Lung (tissue), 12 donors: Measurements from ENCODE around the gene RTTN. TPM values are rescaled to one million over a fixed set of nuclear protein-coding genes. Genes with fewer than 3 reads are reported as not detected.

Experiments used
- ATAC-seq: fragments of 200-7000 bp; cut with Tn5 transposase; one replicate; pipeline ENCODE4 v1.9.1; 2020; ENCODE audit warnings: moderate number of reproducible peaks; ENCODE audit not compliant: insufficient read depth, low FRiP score
- DNase-seq, 3 donors: peaks; one replicate each; pipeline ENCODE4 v3.0.0-alpha.2; 2013 to 2017
- H3K27ac ChIP-seq, 2 donors: one replicate each; pipeline ENCODE4 v1.5.1; 2013; ENCODE audit warnings: mild to moderate bottlenecking in 2 of 2, moderate library complexity in 2 of 2, control low read depth in 1 of 2, inconsistent platforms in 1 of 2, low read depth in 1 of 2, low read length in 1 of 2
- H3K27me3 ChIP-seq, 3 donors: one replicate each; pipeline ENCODE4 v1.5.1; 2013; ENCODE audit warnings: low read length in 2 of 3; ENCODE audit not compliant: control insufficient read depth in 3 of 3, insufficient read depth in 3 of 3
- H3K36me3 ChIP-seq, 4 donors: one replicate each; pipeline ENCODE4 v1.5.1; 2013; ENCODE audit warnings: low read length in 4 of 4, mild to moderate bottlenecking in 1 of 4, moderate library complexity in 1 of 4; ENCODE audit not compliant: control insufficient read depth in 4 of 4, insufficient read depth in 4 of 4
- H3K4me1 ChIP-seq, 5 donors: one replicate each; pipeline ENCODE4 v1.5.1; 2013; ENCODE audit warnings: low read length in 5 of 5, mild to moderate bottlenecking in 2 of 5, moderate library complexity in 1 of 5; ENCODE audit not compliant: control insufficient read depth in 5 of 5, insufficient read depth in 5 of 5
- H3K4me3 ChIP-seq: one replicate; pipeline ENCODE4 v1.5.1; 2013; ENCODE audit warnings: mild to moderate bottlenecking, control low read depth, moderate library complexity
- H3K9ac ChIP-seq, 2 donors: one replicate each; pipeline ENCODE4 v1.5.1; 2013; ENCODE audit warnings: low read length in 2 of 2, control low read depth in 1 of 2; ENCODE audit not compliant: insufficient read depth in 1 of 2
- H3K9me3 ChIP-seq, 4 donors: one replicate each; pipeline ENCODE4 v1.5.1; 2013; ENCODE audit warnings: low read length in 3 of 4, mild to moderate bottlenecking in 1 of 4, moderate library complexity in 1 of 4; ENCODE audit not compliant: control insufficient read depth in 4 of 4, insufficient read depth in 3 of 4
- WGBS, 2 donors: extraction: QIAGEN DNeasy Blood & Tissue Kit; methylation state at CpG; one replicate each; pipeline ENCODE4 v1.1.7; 2013; 5-methylcytosine and 5-hydroxymethylcytosine counted together
- polyA plus RNA-seq, 2 donors: library from polyadenylated mRNA; stranded (reverse); fragments of 200-250 nt; gene quantifications; one replicate each; pipeline ENCODE4 v1.2.1, GENCODE V29; 2013
- total RNA-seq, 2 donors: library from RNA; depleted of rRNA in 1 of 2; stranded (reverse); fragments of >200 nt in 1 of 2; gene quantifications; one replicate each; pipeline ENCODE4 v1.2.1, GENCODE V29; 2014 to 2021
- TF ChIP-seq, protein P1 (sequence below): IDR thresholded peaks from 2 replicates; pipeline ENCODE4 v1.5.1; 2012; ENCODE audit warnings: mild to moderate bottlenecking; ENCODE audit errors: control extremely low read depth, extremely low read depth
- donor health status: control.
- donor health status: control.
- donor health status: Bipolar disorder and iron deficiency.
- donor health status: healthy.
- donor health status: DM: yes; HTN: yes; CAD: no.

RTTN gene
- total and polyA plus RNA-seq, 4 donors: 2.1 to 50.8 (median 9.2) TPM

DNA sequence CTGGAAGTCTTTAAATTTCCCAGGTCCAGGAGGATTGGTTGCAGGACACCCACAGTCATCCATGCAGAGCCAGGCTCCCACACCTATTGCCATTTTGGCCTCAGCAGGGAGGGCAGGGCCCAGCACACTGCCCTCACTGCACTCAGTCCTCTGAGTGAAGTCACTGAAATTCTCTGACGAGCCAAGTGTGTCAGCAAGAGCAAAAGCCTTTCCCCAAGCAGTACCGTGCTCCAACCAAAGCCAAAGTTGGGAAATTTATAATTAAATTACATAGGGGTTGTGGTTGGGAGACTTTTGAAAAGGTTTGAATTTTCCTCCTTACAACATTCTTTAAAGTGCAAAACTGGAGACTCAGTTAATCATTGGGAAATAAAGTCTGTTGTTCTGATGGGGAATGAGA, 159.3 kb downstream of the RTTN start:
- H3K36me3 ChIP-seq: peaks cover 0 to 8% (median 2%) of the 10 kb centered on the region in 4 donors
- WGBS, 2 donors: 89 to 94% methylated on average over 2 of the region's 2 CpGs
- H3K27ac ChIP-seq: peak overlapping the region; percentile 40 to 59
- no peak overlapping the region for H3K4me3 ChIP-seq
- peaks cover 0 to 6% (median 0%) of the 10 kb centered on the region in 5 donors for H3K4me1 ChIP-seq
- no peaks in the 10 kb centered on the region for H3K9me3 ChIP-seq
- peak in 1 of 3 donors; percentile 8 for DNase-seq
- H3K27me3 ChIP-seq: no peaks in the 10 kb centered on the region
- no peak overlapping the region for H3K9ac ChIP-seq
- TF ChIP-seq, protein P1, sequence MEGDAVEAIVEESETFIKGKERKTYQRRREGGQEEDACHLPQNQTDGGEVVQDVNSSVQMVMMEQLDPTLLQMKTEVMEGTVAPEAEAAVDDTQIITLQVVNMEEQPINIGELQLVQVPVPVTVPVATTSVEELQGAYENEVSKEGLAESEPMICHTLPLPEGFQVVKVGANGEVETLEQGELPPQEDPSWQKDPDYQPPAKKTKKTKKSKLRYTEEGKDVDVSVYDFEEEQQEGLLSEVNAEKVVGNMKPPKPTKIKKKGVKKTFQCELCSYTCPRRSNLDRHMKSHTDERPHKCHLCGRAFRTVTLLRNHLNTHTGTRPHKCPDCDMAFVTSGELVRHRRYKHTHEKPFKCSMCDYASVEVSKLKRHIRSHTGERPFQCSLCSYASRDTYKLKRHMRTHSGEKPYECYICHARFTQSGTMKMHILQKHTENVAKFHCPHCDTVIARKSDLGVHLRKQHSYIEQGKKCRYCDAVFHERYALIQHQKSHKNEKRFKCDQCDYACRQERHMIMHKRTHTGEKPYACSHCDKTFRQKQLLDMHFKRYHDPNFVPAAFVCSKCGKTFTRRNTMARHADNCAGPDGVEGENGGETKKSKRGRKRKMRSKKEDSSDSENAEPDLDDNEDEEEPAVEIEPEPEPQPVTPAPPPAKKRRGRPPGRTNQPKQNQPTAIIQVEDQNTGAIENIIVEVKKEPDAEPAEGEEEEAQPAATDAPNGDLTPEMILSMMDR: no peak
- ATAC-seq: no peak

DNA sequence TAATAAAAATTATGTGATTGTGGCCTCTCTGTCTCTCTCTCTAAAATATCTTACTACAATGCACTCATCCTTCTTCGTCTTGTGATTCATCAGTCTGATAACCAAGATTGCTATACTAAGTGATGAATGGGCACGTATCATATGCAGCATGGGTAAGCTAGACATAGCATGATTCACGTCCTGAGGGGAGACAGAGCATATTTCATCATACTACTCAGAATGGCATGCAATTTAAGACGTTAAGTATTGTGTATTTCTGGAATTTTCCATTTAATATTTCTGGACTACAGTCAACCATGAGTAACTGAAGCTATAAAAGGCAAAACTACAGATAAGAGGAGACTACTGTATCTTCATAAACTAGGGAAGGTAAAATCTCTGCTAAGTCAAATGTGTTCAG, 160.9 kb downstream of the RTTN start:
- no peak overlapping the region for H3K9ac ChIP-seq
- H3K4me3 ChIP-seq: no peak overlapping the region
- H3K27me3 ChIP-seq: no peaks in the 10 kb centered on the region
- no peak for ATAC-seq
- peaks cover 0 to 6% (median 0%) of the 10 kb centered on the region in 5 donors for H3K4me1 ChIP-seq
- 56 to 69% methylated on average over 4 of the region's 4 CpGs for WGBS, 2 donors
- H3K27ac ChIP-seq: no peak overlapping the region
- H3K9me3 ChIP-seq: no peaks in the 10 kb centered on the region
- TF ChIP-seq, protein P1: no peak
- DNase-seq: no peak
- peaks cover 0 to 3% (median 0%) of the 10 kb centered on the region in 4 donors for H3K36me3 ChIP-seq

DNA sequence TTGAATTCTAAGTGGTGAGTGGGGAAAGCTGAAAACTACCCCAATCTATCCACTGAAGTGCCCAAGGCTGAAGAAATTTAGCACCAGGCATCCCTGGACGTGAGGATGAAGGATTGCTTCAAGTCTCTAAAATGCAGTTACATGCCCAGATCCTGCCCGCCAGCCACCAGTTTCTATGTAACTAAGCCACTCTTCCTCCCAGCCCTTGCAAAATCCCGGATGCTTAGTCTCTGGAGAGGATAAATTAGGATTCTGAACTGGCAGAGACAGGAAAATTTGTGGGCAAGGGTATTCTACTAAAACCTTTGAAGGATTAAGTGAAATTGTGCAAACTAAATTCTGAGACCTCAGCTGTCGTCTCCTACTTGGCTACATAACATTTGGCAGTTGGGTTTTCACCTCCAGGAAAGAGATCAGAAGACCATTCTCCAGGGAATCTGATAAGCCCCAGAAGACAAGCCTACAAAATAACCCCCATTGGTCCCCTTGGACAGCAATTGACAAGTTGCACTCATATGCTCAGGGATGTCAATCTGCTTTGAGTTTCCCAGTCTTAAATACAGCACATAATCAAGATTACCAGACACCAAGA, 163.9 kb downstream of the RTTN start:
- Histone ChIP-seq H3K27me3 (no peaks in the 10 kb centered on the region), H3K4me3 (no peak overlapping the region), H3K27ac (no peak overlapping the region), H3K9ac (no peak overlapping the region), H3K4me1 (peaks cover 0 to 2% (median 0%) of the 10 kb centered on the region in 5 donors), H3K36me3 (peaks cover under 1 to 7% (median 5%) of the 10 kb centered on the region in 4 donors), H3K9me3 (no peaks in the 10 kb centered on the region)
- TF ChIP-seq, protein P1: no peak
- DNase-seq (peak in 1 of 3 donors; percentile 1), ATAC-seq (no peak)
- WGBS, 2 donors: 90 to 92% methylated on average over 4 of the region's 4 CpGs

DNA sequence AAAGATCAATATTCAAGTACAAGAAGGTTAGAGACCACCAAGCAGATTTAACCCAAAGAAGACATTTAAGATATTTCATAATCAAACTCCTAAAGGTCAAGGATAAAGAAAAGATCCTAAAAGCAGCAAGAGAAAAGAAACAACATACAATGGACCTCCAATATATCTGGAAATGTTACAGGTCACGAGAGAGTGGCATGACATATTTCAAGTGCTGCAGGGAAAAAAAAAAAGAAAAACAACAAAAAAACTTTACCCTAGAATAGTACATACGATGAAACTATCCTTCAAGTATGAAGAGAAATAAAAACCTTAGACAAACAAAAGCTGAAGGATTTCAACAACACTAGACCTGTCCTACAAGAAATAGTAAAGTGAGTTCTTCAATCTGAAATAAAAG, 166.3 kb downstream of the RTTN start:
- ATAC-seq (no peak), DNase-seq (no peak)
- Histone ChIP-seq H3K4me3 (no peak overlapping the region), H3K36me3 (peaks cover 0 to 10% (median 5%) of the 10 kb centered on the region in 4 donors), H3K4me1 (no peaks in the 10 kb centered on the region), H3K27me3 (no peaks in the 10 kb centered on the region), H3K27ac (no peak overlapping the region), H3K9ac (no peak overlapping the region), H3K9me3 (no peaks in the 10 kb centered on the region)
- TF ChIP-seq, protein P1: no peak
- 90 to 91% methylated on average over 2 of the region's 2 CpGs for WGBS, 2 donors
